ENCODE measurements around the gene GAS6.
"Not testable (repeated sequence)": the region's sequence is repeated elsewhere in the genome, so short reads cannot be mapped to it uniquely, and the experiment has no call there.

Gene GAS6

DNA sequence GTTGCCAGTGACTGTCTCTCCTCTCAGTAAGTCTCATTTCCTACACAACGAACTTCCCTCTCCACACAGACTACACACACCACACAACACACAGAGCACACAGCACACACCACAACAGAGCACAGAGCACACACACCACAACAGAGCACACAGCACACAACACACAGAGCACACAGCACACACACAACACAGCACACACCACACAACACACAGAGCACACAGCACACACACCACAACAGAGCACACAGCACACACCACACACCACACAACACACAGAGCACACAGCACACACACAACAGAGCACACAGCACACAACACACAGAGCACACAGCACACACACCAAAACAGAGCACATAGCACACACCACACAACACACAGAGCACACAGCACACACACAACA, 68.5 kb downstream of the GAS6 start:
- not testable (repeated sequence) for H2BK12ac ChIP-seq (ENCODE audit: low read length); H4K91ac ChIP-seq (ENCODE audit: low read depth, low read length); H3K9me3 ChIP-seq (ENCODE audit: insufficient read depth, low read depth, low read length); H4K12ac ChIP-seq (ENCODE audit: low read depth, low read length); H3K27ac ChIP-seq (ENCODE audit: low read depth, low read length); H3K9ac ChIP-seq (ENCODE audit: low read length); H3K14ac ChIP-seq (ENCODE audit: low read length); H3K79me2 ChIP-seq (ENCODE audit: control insufficient read depth, insufficient read depth, low read length, poor library complexity); H3K4me1 ChIP-seq (ENCODE audit: control insufficient read depth in 1 of 2, insufficient read depth in 2 of 2, low read length in 2 of 2); H3K36me3 ChIP-seq (ENCODE audit: control insufficient read depth in 1 of 2, insufficient read depth in 2 of 2, low read length in 2 of 2); H3K27me3 ChIP-seq (ENCODE audit: insufficient read depth, low read length); H3K4me2 ChIP-seq (ENCODE audit: low read length); H3K79me1 ChIP-seq (ENCODE audit: low read length); H2BK120ac ChIP-seq (ENCODE audit: insufficient read depth, low read length, poor library complexity); H3K4me3 ChIP-seq (ENCODE audit: low read depth, low read length); H2BK5ac ChIP-seq (ENCODE audit: low read depth, low read length, poor library complexity); H3K4ac ChIP-seq (ENCODE audit: low read depth, low read length); H3K18ac ChIP-seq (ENCODE audit: low read length); H4K8ac ChIP-seq (ENCODE audit: low read depth, low read length); DNase-seq; H2AK5ac ChIP-seq (ENCODE audit: low read length); H2AFZ ChIP-seq (ENCODE audit: insufficient read depth, low read length, poor library complexity)
- 100% methylated on average over 1 of the region's 1 CpG for WGBS (ENCODE audit: extremely low coverage, insufficient coverage, insufficient read length)
- peak overlapping the region; percentile 7 for H3K23ac ChIP-seq (ENCODE audit: low read length)

DNA sequence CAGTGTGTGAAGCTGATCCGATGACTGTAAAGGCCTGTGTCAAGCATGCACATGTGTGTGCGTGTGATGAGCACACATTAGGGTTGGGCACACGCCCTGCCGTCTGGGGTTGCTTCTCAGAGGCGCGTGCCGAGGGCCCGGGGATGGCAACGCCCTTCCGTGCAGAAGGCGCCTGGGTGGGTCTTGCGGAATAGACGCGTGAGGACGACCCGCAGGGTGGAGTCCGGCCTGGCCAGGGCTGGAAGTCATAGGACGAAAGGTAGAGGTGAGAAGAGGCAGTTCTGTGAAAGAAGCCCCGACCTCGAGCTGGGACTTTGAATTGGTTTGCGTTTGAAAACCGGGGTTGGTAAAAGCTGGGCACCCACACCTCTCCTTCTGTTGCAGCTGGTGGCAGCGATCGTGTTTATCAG, 69.1 kb downstream of the GAS6 start:
- H2BK120ac ChIP-seq (ENCODE audit: insufficient read depth, low read length, poor library complexity), result no peak overlapping the region
- no peak overlapping the region for H4K8ac ChIP-seq (ENCODE audit: low read depth, low read length)
- H3K4me2 ChIP-seq (ENCODE audit: low read length), result no peak overlapping the region
- WGBS (ENCODE audit: extremely low coverage, insufficient coverage, insufficient read length), result no CpG with 5 or more reads among the region's 24 CpGs
- no peak overlapping the region for H2AFZ ChIP-seq (ENCODE audit: insufficient read depth, low read length, poor library complexity)
- H2BK12ac ChIP-seq (ENCODE audit: low read length), result no peak overlapping the region
- H3K9me3 ChIP-seq (ENCODE audit: insufficient read depth, low read depth, low read length), result peaks cover 3% of the 10 kb centered on the region
- no peak overlapping the region for H3K4me3 ChIP-seq (ENCODE audit: low read depth, low read length)
- H3K23ac ChIP-seq (ENCODE audit: low read length), result no peak overlapping the region
- H3K4me1 ChIP-seq (ENCODE audit: control insufficient read depth in 1 of 2, insufficient read depth in 2 of 2, low read length in 2 of 2), result no peaks in the 10 kb centered on the region
- H4K91ac ChIP-seq (ENCODE audit: low read depth, low read length), result no peak overlapping the region
- H3K14ac ChIP-seq (ENCODE audit: low read length), result no peak overlapping the region
- H3K79me2 ChIP-seq (ENCODE audit: control insufficient read depth, insufficient read depth, low read length, poor library complexity), result no peaks in the 10 kb centered on the region
- no peak overlapping the region for H4K12ac ChIP-seq (ENCODE audit: low read depth, low read length)
- H3K9ac ChIP-seq (ENCODE audit: low read length), result no peak overlapping the region
- no peaks in the 10 kb centered on the region for H3K27me3 ChIP-seq (ENCODE audit: insufficient read depth, low read length)
- H3K27ac ChIP-seq (ENCODE audit: low read depth, low read length), result no peak overlapping the region
- no peak overlapping the region for H3K18ac ChIP-seq (ENCODE audit: low read length)
- no peak for DNase-seq
- no peak overlapping the region for H3K4ac ChIP-seq (ENCODE audit: low read depth, low read length)
- no peaks in the 10 kb centered on the region for H3K79me1 ChIP-seq (ENCODE audit: low read length)
- no peak overlapping the region for H2BK5ac ChIP-seq (ENCODE audit: low read depth, low read length, poor library complexity)
- H2AK5ac ChIP-seq (ENCODE audit: low read length), result no peak overlapping the region
- no peaks in the 10 kb centered on the region for H3K36me3 ChIP-seq (ENCODE audit: control insufficient read depth in 1 of 2, insufficient read depth in 2 of 2, low read length in 2 of 2)

DNA sequence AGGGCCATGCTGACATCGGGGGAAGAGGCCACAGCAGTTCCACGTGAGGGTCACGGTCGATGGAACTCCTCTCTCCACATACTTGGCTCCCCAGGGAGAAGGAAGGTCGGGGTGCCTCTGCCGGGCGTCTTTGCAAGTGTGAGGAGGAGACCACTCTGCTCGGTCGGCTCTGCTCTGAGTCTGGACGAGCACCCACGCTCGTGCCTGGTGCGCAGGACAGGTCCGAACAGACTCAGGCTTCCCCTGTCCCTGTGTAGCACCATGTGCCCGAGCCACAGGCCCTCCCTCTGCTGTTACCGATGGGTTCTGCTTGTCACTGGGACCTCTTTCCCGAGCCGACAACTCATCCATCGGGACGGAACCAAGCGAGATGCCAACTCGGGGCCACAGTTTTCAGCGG, 69.8 kb downstream of the GAS6 start:
- Histone ChIP-seq H3K18ac (ENCODE audit: low read length) (no peak overlapping the region), H2BK12ac (ENCODE audit: low read length) (no peak overlapping the region), H4K91ac (ENCODE audit: low read depth, low read length) (no peak overlapping the region), H2BK5ac (ENCODE audit: low read depth, low read length, poor library complexity) (no peak overlapping the region), H2AFZ (ENCODE audit: insufficient read depth, low read length, poor library complexity) (no peak overlapping the region), H2AK5ac (ENCODE audit: low read length) (no peak overlapping the region), H3K4me3 (ENCODE audit: low read depth, low read length) (no peak overlapping the region), H3K9ac (ENCODE audit: low read length) (no peak overlapping the region), H2BK120ac (ENCODE audit: insufficient read depth, low read length, poor library complexity) (no peak overlapping the region), H3K14ac (ENCODE audit: low read length) (no peak overlapping the region), H3K4ac (ENCODE audit: low read depth, low read length) (no peak overlapping the region), H3K27ac (ENCODE audit: low read depth, low read length) (no peak overlapping the region), H3K4me1 (ENCODE audit: control insufficient read depth in 1 of 2, insufficient read depth in 2 of 2, low read length in 2 of 2) (no peaks in the 10 kb centered on the region), H3K9me3 (ENCODE audit: insufficient read depth, low read depth, low read length) (peaks cover 6% of the 10 kb centered on the region), H3K79me2 (ENCODE audit: control insufficient read depth, insufficient read depth, low read length, poor library complexity) (no peaks in the 10 kb centered on the region), H3K4me2 (ENCODE audit: low read length) (no peak overlapping the region), H4K8ac (ENCODE audit: low read depth, low read length) (no peak overlapping the region), H3K79me1 (ENCODE audit: low read length) (no peaks in the 10 kb centered on the region), H3K27me3 (ENCODE audit: insufficient read depth, low read length) (no peaks in the 10 kb centered on the region), H3K23ac (ENCODE audit: low read length) (no peak overlapping the region), H4K12ac (ENCODE audit: low read depth, low read length) (no peak overlapping the region), H3K36me3 (ENCODE audit: control insufficient read depth in 1 of 2, insufficient read depth in 2 of 2, low read length in 2 of 2) (no peaks in the 10 kb centered on the region)
- no CpG with 5 or more reads among the region's 23 CpGs for WGBS (ENCODE audit: extremely low coverage, insufficient coverage, insufficient read length)
- DNase-seq, result no peak

DNA sequence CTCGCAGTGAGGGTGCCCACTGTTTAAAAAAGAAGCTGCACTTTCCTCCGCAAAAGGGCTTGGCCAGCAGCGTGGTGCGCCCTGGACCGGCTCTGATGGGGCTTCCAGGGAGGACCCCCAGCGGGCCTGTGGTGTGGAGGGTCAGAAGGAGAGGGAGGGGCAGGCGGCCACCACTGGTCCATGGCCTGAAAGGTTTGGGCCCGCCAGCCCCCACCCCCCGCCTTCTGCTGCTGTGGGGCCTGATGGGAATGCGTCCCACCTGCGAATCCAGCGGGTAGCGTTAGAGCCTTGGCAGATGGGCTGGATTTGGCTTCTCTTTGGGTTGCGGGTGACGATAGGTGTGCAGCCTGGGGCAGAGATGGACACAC, 70.2 kb downstream of the GAS6 start:
- Histone ChIP-seq H3K9me3 (ENCODE audit: insufficient read depth, low read depth, low read length) (peaks cover 6% of the 10 kb centered on the region), H3K14ac (ENCODE audit: low read length) (no peak overlapping the region), H4K8ac (ENCODE audit: low read depth, low read length) (no peak overlapping the region), H3K27ac (ENCODE audit: low read depth, low read length) (no peak overlapping the region), H2BK120ac (ENCODE audit: insufficient read depth, low read length, poor library complexity) (no peak overlapping the region), H3K27me3 (ENCODE audit: insufficient read depth, low read length) (no peaks in the 10 kb centered on the region), H3K4me2 (ENCODE audit: low read length) (no peak overlapping the region), H3K79me2 (ENCODE audit: control insufficient read depth, insufficient read depth, low read length, poor library complexity) (no peaks in the 10 kb centered on the region), H3K4ac (ENCODE audit: low read depth, low read length) (no peak overlapping the region), H2AFZ (ENCODE audit: insufficient read depth, low read length, poor library complexity) (no peak overlapping the region), H2AK5ac (ENCODE audit: low read length) (no peak overlapping the region), H2BK12ac (ENCODE audit: low read length) (no peak overlapping the region), H3K9ac (ENCODE audit: low read length) (no peak overlapping the region), H3K4me1 (ENCODE audit: control insufficient read depth in 1 of 2, insufficient read depth in 2 of 2, low read length in 2 of 2) (no peaks in the 10 kb centered on the region), H3K4me3 (ENCODE audit: low read depth, low read length) (no peak overlapping the region), H3K36me3 (ENCODE audit: control insufficient read depth in 1 of 2, insufficient read depth in 2 of 2, low read length in 2 of 2) (no peaks in the 10 kb centered on the region), H3K23ac (ENCODE audit: low read length) (no peak overlapping the region), H4K12ac (ENCODE audit: low read depth, low read length) (no peak overlapping the region), H2BK5ac (ENCODE audit: low read depth, low read length, poor library complexity) (no peak overlapping the region), H4K91ac (ENCODE audit: low read depth, low read length) (no peak overlapping the region), H3K79me1 (ENCODE audit: low read length) (no peaks in the 10 kb centered on the region), H3K18ac (ENCODE audit: low read length) (no peak overlapping the region)
- WGBS (ENCODE audit: extremely low coverage, insufficient coverage, insufficient read length), result no CpG with 5 or more reads among the region's 15 CpGs
- no peak for DNase-seq

Measured in trophoblast cell (in vitro differentiated cells and primary cell).